Fibroblast of skin of right biceps (primary cell): ENCODE results near the gene HIGD1C.
A peak's percentile ranks its signal among the peaks of the same experiment; 100 is the strongest.
"Not testable (repeated sequence)": the region's sequence is repeated elsewhere in the genome, so short reads cannot be mapped to it uniquely, and the experiment has no call there.

ENCODE experiments used
- DNase-seq: peaks from one replicate; pipeline ENCODE4 v3.0.0-alpha.2; 2013

The HIGD1C gene

GRCh38 chr12:50986966-50987737, 34.8 kb downstream of the HIGD1C start:
- DNase-seq = peak; percentile 60

- peak; percentile 50 for DNase-seq
Observed at GRCh38 chr12:50988051-50988450, 35.7 kb downstream of the HIGD1C start.

- DNase-seq = no peak
Observed at GRCh38 chr12:50988871-50989270, 36.5 kb downstream of the HIGD1C start.

DNA sequence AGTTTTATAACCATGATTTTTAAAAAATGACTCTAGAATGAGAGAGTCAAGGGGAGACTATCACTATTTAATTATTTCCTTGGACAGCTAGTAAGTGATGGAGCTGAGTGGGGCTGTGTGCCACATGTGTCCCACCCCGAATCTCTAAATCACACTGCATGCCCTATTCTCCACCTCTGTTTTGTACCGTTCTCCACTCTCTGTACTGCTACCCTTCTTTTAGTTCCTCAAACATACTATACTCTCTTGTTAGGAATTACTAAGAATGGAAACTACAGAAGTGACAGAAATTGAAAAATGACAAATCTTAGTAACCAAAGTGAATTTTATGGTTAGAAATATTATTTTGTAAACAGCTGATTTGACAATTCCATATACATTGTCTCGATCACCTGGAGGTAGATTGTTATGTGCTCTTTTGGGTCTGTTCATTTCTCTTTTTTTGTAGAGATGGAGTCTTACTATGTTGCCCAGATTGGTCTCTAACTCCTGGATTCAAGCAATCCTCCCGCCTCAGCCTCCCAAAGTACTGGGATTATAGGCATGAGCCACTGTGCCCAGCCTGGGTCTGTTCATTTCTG, 37.9 kb downstream of the HIGD1C start:
- no peak for DNase-seq

DNA sequence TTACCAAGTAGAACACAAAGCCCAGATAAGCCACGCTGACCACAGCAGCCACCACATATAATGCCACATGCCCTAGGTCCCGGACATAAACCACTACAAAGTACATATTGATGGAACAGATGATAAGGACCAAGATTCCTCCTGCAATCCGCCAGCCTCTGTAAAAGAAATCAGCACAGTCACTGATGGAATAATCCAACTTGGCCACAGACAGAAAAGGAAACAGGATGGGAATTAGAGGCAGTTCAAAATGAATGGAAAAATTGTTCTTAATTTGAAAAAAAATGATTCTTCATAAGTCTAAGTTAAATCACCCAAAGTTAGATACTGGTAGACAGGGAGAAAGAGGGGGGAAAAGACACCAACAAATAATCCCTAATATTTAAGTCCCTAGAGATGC, 38.4 kb downstream of the HIGD1C start:
- DNase-seq = no peak

DNA sequence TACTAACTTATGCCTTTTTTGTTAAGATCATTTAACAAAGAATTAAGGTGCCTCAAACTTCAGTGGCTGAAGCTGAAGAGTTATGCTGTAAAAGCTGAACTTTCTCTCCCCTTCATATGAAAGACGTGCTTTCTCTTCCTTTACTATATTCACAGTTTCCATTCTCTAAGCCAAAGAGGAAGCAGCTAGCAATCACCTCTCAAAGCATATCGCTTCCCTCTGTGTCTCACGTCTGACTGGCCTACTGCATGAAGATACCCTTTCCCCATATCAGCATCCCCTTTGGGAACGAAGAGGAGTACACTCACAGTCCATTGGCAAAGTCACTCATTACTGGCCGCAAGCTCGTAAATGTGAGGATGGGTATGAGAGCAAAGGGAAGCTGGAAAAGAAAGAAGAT, 38.9 kb downstream of the HIGD1C start:
- no peak for DNase-seq

GRCh38 chr12:50992819-50993218, 40.5 kb downstream of the HIGD1C start:
- DNase-seq = peak; percentile 6

DNA sequence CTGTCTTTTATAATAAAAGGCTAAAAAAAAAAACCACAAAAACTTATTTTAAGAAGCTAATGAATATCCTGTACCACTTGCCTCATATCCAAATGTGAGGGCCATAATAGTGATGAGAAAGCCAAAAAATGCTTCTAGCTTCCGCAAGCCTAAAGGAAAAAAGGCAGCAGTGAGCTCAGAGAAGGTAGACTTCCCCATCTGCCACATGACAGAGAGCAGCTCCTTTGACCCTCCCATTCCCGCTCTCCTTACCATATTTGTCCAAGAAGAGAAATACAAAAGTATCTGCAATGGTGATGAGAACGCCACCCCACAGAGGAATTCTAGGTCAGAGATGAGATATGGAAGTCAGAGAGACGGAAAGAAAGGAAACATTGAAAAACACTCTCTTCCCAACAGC, 46.7 kb downstream of the HIGD1C start:
- peak; percentile 9 for DNase-seq

DNA sequence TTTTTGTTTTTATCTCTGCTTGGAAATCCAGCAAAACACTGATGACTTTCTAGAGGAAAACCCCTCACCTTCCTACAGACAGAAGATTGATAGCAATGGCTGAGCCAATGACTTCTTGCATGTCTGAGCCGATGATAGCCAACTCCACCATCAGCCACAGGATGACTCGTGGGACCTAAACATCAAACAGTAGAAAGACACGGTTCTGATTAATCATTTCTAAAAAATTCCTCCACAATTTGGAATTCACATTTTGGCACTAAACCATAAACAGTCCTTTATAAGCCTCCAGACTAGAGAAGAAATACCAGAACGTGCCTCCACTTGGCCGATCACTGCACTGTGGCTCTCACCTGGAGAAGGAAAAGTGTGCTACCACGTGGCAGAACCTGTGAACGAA, 47.9 kb downstream of the HIGD1C start:
- peak; percentile 91 for DNase-seq

- DNase-seq = no peak
Observed at GRCh38 chr12:51001799-51002198, 49.5 kb downstream of the HIGD1C start.

- no peak for DNase-seq
Observed at GRCh38 chr12:51004504-51004903, 52.2 kb downstream of the HIGD1C start.

DNA sequence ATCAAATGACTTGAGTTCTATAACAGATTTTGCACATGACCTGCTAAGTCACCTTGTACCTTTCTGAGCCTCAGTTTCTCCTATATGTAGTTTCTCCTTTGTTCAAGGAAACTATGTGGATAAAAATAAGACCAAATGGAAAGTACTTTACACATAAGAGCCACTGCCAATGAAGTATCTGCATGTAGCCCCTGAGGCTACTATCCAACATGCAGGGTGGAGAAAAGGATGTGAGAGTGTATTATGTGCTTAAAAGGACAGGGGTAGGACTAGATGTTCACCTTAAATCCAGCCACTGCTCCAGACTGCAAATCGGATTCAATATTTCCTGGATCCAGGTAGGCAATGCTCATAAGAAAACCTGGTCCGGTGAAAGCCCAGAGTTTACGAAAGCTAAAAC, 52.7 kb downstream of the HIGD1C start:
- DNase-seq = no peak

GRCh38 chr12:51005671-51006070, 53.3 kb downstream of the HIGD1C start:
- DNase-seq = no peak

DNA sequence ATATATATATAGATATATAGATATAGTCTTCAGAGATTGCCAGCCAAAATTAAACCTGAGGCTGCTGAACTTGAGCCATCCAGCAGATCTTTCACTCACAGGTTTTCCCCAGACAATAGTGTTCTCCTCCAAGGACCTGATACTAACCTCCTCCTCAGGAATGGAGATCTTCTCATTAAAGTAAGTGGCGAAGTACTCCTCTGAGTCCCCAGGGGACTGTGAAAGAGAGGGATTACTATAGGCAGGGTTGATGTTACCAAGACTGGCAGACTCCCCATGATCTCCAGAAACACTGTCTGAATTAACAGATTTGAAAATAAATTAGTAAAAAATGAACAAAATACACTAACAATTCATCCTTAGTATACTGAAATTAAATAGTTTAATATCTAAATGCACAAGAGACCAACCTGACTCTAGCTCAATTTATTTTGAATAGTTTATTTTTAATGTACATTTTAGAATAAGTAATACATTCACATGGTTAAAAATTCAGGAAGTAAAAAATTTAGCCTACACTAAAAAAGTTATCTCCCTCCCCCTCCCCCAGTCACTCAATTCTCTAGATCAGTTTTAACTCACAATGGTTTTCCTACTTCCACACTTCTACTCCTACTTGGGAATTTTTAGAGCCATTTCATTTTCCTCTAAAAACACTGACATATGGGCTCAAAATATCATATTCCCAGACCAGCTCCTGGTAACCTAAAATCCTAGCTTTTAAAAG, 56.1 kb downstream of the HIGD1C start:
- no peak for DNase-seq

GRCh38 chr12:51009056-51009440, 56.7 kb downstream of the HIGD1C start:
- no peak for DNase-seq

- DNase-seq = no peak
Observed at GRCh38 chr12:51011955-51012354, 59.6 kb downstream of the HIGD1C start.

GRCh38 chr12:51012570-51013236, 60.4 kb downstream of the HIGD1C start:
- no peak for DNase-seq

- DNase-seq = no peak
Observed at GRCh38 chr12:51013441-51013840, 61.1 kb downstream of the HIGD1C start.

DNA sequence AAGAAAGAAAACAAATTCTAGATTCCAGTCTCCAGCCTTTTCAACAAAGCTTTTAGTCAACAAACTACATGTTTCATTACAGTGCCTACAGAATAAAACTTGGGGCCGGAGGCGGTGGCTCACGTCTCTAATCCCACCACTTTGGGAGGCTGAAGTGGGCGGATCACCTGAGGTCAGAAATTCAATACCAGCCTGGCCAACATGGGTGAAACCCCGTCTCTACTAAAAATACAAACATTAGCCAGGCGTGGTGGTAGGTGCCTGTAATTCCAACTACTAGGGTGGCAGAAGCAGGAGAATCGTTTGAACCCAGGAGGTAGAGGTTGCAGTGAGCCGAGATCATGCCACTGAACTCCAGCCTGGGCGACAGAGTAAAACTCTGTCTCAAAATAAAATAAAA, 62.1 kb downstream of the HIGD1C start:
- not testable (repeated sequence) for DNase-seq

- DNase-seq = no peak
Observed at GRCh38 chr12:51017452-51017851, 65.1 kb downstream of the HIGD1C start.

DNA sequence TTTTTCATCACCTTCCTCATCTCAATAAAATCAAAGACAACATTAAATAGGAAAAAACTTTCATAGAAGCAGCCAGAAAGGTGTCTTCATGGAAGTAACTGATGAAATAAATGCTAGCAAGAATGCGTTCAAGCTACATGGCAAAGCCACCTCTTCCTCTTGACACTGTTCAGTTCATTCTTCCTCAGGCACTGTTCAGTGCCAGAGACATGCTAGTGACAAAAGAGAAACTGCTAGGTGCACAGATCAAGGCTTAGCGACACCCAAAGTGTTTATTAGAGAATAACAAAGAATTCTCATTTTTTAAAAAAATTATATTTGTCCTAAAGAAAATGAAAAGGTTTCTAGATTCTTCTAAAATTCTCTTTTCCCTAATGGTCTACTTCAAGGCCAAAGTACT, 66.6 kb downstream of the HIGD1C start:
- DNase-seq = no peak

DNA sequence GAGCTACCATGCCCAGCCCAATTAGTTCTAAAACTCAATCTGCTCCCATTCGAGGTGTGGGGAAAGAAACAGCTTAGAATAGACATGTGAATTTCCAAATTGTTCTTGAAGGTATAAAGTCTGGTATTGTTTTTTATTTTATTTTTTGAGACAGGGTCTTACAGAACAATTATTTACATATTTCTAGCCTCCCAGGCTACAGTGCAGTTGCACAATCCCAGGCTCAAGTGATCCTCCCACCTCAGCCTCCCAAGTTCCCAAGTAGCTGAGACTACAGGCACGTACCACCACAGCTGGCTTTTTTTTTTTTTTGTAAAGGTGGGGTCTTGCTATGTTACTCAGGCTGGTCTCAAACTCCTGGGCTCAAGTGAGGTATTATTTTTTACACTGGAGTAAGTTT, 67.6 kb downstream of the HIGD1C start:
- no peak for DNase-seq
